ENCODE measurements around the gene GORASP1. TPM values are rescaled to one million over a fixed set of nuclear protein-coding genes. Genes with fewer than 3 reads are reported as not detected.

Gene GORASP1
- 84.3 TPM for total RNA-seq

DNA sequence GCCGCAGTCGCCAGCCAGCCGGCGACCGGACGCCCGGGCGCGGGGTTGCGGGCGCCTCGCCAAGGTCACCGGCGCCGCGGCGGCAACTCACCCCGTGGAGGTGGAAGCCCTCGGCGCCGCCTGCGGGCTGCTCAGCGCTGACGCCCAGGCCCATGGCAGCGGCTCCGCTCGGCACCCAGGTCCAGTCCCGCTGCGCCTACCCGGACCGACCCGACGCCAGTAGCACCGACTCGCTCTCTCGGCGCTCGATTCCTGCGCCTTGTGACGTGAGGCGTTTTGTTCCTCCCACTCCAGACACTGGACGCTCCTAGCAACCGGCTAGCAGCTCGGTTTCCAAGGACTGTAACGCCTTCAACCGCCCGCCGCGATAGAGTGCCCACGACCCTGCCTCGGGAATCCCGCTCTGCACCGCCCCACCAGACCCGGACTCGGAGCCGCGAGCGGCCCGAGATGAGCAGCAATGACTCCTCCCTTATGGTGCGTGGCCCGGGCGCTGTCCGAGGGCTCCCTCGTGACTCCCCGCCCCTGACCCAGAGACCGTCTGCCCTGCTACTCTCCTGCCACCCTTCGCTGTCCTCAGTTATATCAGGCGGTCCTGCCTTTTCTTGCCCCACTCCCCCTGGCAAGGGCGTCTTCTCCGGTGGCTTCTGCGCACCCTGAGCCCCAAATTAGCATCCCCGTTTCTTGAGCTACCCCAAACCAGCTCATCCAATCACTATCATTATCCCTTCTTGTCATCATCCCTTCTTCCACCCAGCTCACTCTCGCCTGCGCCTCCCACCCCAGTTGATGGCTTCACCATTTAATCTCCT, at the start of gene GORASP1, which contains the start of gene TTC21A:
GORASP1 (minus strand) TSS at position 240 of the 812 bp plus-strand sequence; CDS start at position 154, 86 bp downstream.
TTC21A (plus strand) TSS at position 293 of the 812 bp plus-strand sequence; CDS start at position 451, 158 bp downstream.
- peak; percentile 92 for DNase-seq (ENCODE audit: low spot score)

DNA sequence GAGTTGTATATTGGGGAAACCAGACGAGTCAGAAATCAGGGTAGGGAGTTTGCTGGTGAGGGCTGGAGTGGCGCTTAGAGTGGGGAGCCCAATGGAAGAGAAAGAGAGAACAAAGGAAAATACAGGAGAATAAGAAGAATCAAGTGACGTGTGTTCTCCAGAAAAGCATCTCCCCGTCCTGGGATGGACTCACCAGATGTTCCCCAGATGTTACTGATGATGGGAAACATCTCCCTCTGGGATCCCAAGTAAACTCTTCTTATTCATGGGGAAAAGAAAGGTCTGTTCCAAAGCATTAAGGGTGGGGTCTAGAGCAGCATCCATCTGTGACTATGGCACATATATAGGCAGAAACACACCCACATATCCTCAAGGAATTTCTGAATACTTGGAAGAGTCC, 49.0 kb upstream of the GORASP1 start:
- no peak for DNase-seq (ENCODE audit: low spot score)

DNA sequence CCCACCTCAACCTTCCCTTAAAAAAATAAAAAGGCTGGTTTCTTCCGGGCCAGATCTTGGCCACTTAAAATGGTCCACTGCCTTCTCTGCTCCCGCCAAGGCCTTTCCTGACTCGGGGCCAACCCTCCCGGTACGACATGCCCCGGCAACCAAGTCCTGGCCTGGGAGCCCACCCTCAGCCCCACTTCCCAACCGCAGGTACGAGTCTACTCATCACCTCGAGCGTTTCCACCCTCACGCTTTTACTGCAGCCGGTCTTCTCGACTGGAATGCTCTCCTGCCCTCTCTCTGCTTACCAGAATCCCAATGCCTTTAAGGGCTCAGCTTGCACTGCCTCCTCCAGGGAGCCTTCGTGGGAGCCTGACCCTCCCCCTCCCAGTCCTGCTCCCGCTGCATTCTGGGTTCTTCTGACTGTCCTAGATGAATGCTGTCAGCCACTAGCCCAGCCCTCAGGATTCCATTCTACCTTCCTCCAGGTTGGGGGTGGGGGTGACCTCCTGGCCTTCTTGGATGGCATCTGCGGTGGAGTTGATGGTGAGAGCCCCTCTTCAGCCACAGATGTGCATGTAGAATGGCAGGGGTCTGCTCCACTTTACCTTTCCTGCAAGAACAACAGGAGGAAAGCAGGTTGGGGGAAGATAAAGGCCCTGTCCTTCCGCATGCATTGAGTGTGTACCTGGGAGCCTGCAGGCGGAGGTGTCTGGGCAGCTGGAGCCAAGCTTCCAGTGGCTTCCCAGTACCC, 47.0 kb upstream of the GORASP1 start:
- DNase-seq (ENCODE audit: low spot score): no peak

DNA sequence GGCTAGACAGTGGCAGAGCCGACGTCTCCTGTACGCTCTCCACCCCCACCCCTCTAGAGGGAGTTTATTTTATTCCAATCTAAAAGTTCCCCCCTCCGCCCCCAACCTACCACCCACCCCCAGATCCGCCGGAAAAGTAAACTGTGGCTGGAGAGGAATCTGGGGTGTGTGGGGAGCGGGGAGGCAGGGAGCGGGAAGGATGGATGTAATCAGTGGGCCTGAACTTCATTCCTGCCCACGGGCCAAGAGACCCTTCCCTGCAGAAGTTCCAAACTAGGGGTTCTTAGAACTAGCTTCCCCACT, 46.5 kb upstream of the GORASP1 start:
- no peak for DNase-seq (ENCODE audit: low spot score)

DNA sequence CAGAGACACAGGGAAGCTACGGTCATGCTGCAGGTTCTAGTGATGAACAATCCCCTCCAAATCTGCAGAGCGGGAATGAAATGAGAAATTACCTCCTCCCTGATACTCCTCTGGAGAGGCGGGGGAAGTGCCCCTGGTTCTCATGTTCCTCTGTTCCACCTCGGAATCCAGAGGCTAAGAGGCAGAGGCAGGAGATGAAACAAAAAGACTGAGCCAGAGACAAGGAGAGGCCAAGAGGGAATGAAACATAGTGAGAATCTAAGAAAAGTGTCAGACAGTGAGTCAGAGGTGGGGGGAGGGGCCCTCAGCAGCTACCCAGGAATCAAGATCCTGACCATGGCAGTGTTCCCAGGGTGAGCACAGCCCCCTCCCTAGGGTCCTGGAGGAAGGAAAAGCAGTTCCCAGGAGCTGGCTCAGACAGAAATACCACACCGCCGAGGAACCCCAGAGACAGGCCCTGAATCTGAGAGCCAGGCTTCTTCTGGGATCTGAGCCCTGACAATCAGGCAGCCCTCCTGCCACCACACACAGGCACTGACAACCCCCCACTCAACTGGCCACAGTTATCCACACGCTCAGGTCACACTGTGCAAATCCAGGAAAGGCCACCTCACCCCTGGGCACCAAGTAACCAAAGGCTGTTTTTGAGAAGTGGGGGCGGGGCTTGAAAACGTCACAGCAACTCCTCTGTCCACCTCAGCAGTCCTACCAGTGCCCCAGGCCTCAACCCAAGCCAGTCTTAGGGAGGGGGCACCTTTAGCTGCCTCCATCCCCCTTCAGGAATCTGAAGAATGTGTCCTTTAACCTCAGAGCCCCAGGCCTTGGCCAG, 43.6 kb upstream of the GORASP1 start:
- DNase-seq (ENCODE audit: low spot score): peak; percentile 86

DNA sequence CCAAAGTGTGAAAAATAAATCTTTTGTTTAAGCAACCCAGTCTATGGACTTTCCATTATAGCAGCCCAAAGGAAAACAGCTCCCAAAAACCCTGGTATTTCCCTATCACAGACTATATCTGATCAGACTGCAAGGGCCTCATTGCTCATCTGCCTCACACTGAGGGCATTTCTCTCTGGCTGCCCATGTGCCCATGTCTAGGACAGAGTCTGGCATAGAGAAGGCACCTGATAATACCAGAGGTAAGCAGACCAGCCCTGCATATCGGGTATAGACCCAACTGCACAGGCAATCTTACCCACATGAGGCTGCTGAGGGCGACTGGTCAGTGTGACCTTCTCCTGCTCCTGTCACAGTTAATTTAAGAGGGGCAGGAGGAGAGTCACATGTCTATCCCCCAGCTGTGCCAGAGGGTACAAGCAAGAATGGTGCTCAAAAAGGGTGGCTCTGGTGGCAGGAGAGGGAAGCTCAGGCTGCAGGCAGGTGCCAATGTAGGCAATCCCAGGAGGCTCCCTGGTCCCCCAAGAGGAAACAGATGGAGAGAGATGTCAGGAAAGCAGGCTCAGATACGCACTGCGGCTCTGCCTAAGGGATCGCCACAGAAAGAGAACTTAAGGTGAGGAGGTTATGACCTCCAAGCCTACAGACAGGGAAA, 42.8 kb upstream of the GORASP1 start:
- DNase-seq (ENCODE audit: low spot score): no peak

DNA sequence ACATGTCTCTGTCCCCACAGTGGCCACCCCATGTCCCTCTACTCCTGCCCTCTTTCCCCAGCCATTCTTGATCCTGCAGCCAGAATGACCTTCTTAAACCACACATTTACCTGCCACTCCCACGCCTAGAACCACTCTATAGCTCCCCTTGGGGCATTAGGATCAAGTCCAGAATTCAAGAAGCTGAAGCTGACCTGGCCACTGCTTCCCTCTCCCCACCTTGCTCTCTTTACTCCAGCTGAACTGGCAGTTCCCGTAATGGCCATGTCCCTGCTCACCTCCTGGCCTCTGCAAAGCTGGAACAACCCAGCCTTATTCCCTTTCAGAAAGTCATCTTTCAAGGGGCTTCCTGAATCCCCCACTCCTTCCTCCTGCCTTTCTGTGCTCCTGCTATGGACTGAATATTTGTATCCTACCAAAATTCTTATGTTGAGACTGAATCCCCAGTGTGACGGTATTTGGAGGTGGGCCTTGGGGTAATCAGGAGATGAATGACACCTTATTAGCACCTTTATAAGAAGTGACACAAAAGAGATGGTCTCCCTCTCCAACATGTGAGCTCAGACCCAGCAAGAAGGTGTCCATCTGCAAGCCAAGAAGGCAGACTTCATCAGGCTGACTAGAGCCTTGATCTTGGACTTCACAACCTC, 42.2 kb upstream of the GORASP1 start:
- DNase-seq (ENCODE audit: low spot score): no peak

DNA sequence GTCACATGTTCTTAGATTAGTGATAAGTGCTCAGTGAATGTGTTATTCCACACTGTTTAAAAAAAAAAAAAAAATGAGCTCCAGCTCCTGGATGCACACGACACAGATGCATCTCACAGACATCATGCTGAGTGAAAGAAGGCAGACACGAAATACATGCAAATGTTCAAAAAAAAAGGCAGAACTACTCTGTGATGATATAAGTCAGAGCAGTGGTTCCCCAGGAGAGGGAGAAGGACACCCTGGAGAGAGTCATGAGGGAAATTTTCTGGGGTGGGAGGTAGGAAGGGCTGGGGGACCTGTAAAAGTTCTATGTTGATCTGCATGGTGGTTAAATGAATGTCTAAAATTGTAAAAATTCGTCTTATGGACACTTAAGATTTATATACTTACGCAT, 41.6 kb upstream of the GORASP1 start:
- no peak for DNase-seq (ENCODE audit: low spot score)

DNA sequence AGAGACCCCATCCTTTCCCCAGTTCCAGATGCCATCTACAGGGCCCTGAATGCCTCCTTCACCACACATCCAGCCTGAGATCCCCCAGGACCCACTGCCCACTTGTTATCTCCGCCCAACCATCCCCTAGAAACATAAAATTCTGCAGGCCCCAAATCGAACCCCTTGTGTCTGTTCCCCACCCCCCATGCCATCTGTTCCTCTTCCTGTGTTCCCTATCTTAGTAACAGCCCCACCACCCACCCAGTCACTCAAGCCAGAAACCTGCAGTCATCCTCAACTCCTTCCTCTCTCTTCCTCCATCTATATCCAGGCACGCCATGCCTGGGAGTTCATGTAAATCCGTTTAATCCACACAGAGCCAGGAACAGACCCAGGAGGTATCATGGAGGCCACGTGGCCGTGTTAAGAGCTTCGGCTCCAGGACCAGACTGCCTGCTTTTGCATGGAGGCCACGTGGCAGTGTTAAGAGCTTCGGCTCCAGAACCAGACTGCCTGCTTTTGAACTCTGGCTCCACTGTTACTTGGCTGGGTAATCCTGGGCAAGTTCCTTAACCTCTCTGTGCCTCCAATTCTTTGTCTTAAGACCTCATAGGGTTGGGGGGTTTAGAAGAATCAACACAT, 41.1 kb upstream of the GORASP1 start:
- no peak for DNase-seq (ENCODE audit: low spot score)

DNA sequence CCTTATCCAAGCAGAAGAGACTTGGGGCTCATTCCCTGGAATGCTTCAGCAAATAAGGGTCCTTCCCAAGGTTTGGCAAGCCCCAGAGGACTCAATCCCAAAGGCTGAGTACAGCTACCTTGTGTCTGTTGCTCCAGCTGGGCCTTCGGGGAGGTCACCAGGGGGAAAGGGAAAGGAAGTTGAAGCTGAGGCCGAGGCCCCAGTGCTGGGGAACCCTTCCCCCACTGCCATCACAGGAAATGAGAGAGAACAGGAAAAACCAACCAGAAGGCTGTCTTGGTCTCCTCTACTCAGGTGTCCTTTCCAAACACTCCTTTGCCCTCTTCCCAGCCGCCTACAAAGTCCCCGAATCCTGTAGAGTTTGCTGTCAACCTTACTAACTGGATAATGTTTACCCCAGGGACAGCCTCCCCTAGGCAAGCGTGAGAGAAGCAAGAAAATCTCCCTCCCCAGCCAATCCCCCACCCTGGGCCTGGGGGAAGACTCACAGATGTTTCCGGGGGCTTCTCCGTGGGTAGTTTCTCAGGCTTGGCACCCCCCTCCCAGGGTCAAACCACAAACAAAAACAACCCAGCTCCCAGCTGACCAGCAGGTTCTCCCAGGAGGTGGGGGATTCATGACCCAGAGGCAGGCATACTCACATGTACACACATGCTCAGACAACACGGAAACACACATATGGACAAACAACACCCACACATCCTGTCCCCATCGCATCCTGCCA, 40.4 kb upstream of the GORASP1 start:
- DNase-seq (ENCODE audit: low spot score): no peak

DNA sequence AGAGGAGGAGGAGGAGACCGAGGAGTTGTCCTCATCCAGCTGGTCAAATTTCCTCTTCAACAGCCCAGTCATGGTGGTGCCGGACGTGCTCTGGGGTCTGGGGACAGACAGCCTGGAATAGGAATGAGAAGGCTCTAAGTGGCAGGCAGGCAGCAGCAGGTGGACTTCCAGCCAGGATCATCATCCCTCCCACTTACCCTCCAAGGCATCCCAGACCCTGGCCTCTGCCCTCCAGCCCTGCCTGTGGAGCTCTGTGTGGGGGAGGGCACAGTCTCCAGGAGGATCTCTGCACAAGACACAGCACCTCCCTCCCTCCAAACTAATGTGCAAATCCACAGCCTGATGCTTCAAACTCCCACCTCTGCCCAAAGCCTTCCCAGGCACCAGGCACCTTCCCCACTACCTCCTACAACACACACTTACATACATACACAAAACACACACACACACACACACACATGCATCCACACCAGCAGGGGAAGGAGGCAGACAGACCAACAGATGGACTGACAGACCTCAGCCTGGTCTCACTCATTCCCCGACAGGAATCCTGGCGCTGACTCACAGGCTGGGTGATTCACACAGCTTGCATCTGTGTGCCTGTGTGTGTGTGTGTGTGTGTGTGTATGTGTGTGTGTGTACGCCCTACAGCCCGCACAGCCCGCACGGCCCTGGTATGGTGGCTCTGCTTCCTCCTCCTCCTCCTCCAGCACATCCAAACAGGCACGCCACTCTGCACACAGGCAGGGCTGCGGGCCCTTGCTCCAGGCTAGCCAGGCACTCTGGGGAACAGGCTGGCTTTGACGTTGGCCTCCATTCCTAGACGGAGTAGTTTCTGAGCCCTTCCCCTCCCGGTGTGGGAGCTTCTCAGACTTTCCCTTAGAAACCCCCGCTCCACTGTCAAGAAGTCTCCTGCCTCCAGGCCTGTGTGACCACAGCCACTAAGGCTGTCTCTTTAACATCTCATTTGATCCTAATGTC, 39.5 kb upstream of the GORASP1 start:
- DNase-seq (ENCODE audit: low spot score): peak; percentile 78

DNA sequence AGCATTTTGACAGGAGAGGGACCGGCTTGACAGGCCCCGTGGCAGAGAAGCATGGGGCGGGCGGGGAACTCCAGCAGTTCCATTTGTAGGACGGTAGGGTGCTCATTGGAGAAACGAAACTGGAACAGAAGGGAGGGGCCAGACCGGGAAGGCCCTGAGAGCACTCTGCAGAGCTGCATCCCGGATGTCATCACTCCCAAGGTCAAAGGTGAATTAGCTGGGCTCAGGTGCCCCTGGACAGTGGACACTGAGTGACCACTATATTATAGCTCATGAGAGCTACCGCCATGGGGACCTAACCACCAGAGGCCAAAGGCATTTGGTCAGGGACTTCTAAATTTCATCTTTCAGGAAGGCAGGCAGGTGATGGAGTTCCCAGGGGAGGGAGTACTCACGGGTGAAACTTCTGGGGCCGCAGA, 38.7 kb upstream of the GORASP1 start:
- no peak for DNase-seq (ENCODE audit: low spot score)

DNA sequence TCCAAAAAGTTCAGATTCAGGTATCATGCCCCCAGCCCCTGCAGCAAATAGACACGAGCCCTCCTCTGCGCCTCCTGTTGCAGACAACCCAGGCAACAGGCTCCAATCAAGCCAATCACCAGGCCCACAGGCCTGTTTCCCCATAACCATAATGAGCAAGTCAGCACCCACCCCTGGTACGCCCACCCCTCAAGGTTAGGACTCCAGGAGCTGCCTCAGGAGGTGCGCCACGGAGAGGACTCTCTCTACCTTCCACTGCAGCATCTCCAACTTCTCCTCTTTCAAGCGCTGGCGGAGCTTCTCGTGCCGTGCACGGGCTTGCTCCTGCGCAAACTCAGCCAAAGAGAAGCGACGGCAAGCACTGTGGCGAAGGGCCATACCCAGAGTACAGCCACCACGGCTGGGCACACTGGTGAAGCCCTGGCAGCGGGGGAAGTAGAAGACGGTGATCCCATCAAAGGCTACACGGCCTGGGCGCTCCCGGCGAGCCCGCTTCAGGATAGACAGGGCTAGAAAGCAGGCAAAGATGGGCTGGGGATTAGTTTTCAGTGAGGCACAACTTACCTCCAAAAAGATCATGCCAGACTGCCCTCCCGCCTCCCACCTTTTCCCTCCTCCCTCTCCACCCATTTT, 37.4 kb upstream of the GORASP1 start:
- no peak for DNase-seq (ENCODE audit: low spot score)

DNA sequence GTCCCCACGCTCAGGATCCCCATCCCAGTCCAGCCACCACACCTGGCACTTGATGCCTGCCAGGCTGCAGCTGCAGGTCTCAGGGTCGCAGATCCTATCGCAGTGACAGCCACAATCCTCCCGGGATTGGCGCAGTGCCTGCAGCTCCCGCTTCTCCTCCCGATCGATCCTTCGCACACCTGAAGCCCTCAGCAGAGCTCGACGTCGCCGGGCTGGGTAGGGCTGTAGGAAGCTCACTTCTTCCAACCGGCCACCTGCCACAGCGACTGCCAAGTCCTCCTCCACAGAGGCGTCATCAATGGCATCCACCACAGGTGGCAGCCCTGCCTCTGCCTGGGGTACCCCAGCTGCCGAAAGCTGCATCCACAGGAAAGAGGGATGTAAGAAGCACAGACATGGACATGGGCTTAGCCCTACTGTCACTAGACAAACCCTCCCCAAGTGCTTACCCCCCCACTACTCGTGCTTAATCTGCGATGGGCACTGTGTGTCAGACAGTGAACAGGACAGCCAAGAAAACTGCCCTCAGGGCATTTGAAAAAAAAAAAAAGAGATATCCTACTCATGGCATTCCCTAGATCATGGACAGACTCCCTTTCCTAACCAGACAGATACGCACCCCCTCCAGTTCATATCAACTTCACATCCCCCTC, 36.8 kb upstream of the GORASP1 start:
- no peak for DNase-seq (ENCODE audit: low spot score)

DNA sequence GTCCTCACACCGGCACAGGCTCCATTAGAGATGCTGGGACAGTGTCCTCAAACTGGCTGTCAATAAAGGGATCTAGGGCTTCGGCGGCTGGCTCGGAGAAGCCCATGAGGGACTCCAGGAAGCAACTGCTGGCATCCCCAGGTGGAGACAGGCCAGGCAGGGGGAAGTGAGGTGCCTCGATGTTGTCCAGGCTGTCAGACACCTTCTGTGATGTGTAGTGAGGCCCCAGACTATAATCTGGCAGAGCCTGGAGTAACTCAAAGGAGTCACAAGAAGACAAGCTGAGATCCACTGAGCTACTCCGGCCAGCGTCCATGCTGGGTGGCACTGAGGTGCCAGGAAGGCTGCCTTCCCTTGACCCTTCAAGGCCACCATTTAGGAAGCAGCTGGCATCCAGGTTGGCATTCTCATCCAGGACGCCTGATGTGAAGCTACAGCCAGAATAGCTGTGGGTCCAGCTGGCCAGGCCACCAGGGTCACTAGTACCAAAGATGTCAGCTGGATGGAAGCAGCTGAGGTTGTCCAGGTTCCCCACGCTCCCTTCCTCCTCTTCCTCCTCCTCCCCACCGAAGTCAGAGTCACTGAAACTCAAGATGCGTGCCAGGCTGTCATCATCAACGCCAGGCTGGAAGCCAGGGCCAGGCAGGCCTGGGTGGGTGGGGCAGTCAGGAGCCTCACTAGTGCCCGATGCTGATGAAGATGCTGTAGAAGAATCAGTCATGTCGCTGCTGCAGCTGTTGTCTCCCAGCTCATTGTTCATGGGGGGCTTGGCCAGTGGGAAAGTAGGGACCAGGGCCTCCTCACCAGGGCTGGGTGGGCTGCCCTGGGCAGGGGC, 35.8 kb upstream of the GORASP1 start:
- DNase-seq (ENCODE audit: low spot score): no peak

DNA sequence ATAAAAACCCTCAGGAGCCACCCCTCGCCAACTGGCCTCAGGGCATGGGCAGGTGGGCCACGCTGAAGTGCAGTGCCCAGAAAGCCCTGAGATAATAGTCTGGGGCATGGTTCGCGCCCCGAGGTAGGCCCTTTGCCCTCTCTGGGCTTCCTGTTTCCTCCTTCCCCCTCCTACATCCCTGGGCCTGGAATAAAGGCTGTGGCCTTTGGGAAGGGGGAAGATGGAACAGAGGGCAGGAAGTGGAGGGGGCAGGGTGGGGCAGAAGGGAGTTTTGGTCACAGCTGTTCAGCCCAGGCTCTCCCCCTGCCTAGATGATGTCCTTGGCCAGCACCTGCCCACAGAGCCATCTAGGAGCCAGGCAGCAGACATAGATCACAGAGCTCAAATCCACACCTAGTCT, 34.6 kb upstream of the GORASP1 start:
- no peak for DNase-seq (ENCODE audit: low spot score)

Measured in mucosa of gallbladder (tissue), 1 donor.